NCI-H69 (cell line): ENCODE data around the gene HBG2.
A peak's percentile ranks its signal among the peaks of the same experiment; 100 is the strongest.
"Not testable (repeated sequence)": the region's sequence is repeated elsewhere in the genome, so short reads cannot be mapped to it uniquely, and the experiment has no call there.

Experiments
- DNase-seq: peaks from one replicate; lab custom pipeline; 2025; lab: John Stamatoyannopoulos, UW

HBG2 gene

GRCh38 chr11:5281596-5281995, 27.0 kb upstream of the HBG2 start:
- DNase-seq, result no peak

DNA sequence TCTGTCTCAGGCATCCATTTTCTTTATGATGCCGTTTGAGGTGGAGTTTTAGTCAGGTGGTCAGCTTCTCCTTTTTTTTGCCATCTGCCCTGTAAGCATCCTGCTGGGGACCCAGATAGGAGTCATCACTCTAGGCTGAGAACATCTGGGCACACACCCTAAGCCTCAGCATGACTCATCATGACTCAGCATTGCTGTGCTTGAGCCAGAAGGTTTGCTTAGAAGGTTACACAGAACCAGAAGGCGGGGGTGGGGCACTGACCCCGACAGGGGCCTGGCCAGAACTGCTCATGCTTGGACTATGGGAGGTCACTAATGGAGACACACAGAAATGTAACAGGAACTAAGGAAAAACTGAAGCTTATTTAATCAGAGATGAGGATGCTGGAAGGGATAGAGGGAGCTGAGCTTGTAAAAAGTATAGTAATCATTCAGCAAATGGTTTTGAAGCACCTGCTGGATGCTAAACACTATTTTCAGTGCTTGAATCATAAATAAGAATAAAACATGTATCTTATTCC, 26.1 kb upstream of the HBG2 start:
- peak; percentile 81 for DNase-seq

DNA sequence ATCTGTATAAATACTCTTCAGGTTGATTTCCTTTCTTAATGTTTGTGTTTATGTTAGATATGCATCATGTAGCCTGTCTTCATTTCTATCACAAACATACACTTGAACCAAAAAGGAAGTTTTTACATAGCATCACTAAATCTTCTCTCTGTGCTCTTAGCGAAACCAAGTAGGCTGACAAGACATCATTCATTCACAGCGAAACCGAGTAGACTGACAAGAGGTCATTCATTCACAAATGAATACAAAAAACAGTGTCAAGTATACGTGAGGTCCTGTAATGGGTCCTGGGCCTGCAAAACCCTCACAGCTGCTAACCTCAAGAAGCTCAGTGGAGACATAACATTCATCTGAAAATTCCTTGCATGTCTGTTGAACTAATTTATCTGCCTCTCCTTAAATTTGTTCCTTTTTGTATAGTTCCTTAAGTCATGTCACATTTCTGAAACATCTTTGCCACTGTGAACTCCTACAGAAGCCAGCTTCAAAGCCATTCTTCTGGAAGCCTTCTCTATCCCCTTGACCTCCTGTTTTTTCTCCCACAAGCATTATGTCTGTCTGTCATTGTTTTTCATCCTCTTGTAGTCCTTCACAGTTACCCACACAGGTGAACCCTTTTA, 25.0 kb upstream of the HBG2 start:
- no peak for DNase-seq

- DNase-seq, result no peak
Measured at GRCh38 chr11:5277807-5278382, 23.3 kb upstream of the HBG2 start.

GRCh38 chr11:5276697-5277096, 22.1 kb upstream of the HBG2 start:
- no peak for DNase-seq

DNA sequence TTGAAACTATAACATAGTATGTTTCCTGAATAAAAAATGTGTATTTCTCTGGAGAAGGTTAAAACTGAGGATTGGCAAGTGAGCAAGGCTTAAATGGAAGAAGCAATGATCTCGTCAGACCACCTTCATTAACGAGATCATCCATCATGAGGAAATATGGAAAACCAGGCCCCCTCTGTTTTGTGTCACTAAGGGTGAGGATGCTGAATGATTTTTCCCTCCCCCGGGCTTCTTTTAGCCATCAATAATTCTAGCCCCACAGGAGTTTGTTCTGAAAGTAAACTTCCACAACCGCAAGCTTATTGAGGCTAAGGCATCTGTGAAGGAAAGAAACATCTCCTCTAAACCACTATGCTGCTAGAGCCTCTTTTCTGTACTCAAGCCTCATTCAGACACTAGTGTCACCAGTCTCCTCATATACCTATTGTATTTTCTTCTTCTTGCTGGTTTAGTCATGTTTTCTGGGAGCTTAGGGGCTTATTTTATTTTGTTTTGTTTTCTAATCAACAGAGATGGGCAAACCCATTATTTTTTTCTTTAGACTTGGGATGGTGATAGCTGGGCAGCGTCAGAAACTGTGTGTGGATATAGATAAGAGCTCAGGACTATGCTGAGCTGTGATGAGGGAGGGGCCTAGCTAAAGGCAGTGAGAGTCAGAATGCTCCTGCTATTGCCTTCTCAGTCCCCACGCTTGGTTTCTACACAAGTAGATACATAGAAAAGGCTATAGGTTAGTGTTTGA, 21.0 kb upstream of the HBG2 start:
- no peak for DNase-seq

DNA sequence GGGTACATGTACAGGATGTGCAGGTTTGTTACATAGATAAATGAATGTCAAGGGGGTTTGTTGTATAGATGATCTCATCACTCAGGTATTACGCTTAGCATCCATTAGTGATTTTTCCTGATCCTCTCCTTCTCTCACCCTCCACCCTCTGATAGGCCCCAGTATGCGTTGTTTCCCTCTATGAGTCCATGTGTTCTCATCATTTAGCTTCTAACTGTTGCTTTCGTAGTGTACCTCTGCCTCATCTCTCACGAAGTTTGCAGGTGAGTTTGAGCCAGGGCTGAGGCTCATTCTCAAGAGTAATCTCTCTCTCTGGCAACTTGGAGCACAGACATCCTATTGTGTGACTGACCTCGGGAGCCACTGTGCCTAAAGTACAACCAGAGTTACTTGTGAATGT, 19.8 kb upstream of the HBG2 start:
- no peak for DNase-seq

DNA sequence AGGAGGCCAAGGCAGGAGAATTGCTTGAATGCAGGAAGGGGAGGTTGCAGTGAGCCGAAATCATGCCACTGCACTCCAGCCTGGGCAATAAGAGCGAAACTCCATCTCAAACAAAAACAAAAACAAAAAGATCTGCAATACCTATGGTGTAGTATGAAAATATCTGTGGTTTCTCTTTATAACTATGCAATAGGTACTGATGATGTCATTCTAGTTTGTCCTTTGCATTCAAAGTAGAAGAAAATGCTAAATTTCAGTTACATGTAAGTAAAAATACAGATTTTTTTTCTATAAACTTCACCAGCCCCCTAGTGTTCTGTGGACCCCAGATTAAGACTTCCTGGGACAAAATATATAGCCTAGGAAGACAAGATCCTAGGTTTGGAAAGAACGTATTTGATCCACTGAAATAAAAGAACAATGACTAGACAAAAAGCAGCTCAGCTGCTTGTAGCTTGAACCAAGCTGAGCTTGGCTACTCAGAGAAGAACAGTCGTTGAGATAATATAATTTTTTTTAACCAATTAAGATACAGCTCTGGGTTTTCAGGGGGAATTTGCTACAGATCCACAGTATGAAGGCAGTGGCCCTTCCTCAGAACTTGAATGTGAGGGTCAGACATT, 17.9 kb upstream of the HBG2 start:
- no peak for DNase-seq

GRCh38 chr11:5269715-5270147, 15.2 kb upstream of the HBG2 start, which contains the start of gene HBE1:
Gene HBE1, minus strand, starts transcription at chr11:5269945. Its CDS starts 55 bp downstream, at chr11:5269890.
- DNase-seq, result no peak

DNA sequence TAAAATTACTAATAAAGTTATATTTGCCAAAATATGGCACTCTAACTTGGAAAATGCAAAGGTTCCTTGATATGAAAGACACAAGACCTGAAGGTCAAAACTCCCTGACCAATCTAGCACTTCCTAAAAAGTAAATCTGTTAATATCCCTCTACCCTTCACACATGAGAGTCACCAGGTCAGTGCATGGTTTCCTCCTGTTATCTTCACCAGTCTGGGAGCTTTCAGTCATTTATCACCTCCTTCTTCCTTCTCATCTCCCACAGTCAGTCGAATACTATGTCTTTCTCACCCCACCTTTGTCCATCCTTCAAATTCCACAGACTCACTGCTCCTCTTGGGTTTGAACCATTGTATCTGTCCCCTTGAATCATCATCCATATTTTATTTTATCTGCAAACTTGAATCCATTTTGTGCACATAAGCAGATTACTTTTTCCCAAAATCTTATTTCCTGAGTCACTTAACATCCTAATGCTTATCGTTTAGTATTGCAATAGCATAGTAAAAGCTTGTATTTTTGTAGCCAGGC, 12.5 kb upstream of the HBG2 start:
- no peak for DNase-seq

- no peak for DNase-seq
Measured at GRCh38 chr11:5266609-5267008, 12.0 kb upstream of the HBG2 start.

DNA sequence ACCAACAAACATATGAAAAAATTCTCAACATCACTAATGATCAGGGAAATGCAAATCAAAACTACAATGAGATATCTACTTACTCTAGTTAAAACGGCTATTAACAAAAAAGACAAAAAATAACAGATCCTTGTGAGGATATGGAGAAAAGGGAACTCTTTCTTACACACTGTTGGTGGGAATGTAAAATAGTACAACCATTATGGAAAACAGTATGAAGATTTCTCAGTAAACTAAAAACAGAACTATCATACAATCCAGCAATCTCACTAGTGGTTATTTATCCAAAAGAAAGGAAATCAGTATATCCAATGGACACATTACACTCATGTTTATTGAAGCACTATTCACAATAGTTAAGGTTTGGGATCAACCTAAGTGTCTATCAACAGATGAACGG, 11.3 kb upstream of the HBG2 start:
- no peak for DNase-seq

GRCh38 chr11:5258543-5259262, 4.1 kb upstream of the HBG2 start:
- no peak for DNase-seq

GRCh38 chr11:5257296-5257695, 2.7 kb upstream of the HBG2 start:
- no peak for DNase-seq

DNA sequence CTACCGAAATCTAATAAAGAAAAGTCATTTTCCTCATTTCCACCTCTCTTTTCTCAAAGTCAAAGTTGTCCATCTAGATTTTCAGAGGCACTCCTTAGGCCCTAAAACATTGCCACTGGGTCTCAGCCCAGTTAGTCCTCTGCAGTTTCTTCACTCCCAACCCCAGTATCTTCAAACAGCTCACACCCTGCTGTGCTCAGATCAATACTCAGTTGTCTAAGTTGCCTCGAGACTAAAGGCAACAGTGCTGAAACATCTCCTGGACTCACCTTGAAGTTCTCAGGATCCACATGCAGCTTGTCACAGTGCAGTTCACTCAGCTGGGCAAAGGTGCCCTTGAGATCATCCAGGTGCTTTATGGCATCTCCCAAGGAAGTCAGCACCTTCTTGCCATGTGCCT, 558 bp downstream of the HBG2 start:
- DNase-seq, result not testable (repeated sequence)

DNA sequence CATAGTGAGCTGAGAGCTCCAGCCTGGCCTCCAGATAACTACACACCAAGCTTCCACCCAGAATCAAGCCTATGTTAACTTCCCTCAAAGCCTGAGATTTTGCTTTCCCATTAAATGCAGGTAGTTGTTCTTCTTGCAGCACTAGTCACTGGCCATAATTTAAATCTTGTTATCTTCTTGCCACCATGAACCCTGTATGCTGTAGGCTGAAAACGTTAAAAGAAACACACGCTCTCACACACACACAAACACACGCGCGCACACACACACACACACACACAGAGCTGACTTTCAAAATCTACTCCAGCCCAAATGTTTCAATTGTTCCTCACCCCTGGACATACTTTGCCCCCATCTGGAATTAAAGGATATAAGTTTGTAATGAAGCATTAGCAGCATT, 1.1 kb downstream of the HBG2 start:
- DNase-seq, result not testable (repeated sequence)

GRCh38 chr11:5252919-5253265, 1.7 kb downstream of the HBG2 start:
- no peak for DNase-seq

- DNase-seq, result no peak
Measured at GRCh38 chr11:5252192-5252918, 2.2 kb downstream of the HBG2 start.

DNA sequence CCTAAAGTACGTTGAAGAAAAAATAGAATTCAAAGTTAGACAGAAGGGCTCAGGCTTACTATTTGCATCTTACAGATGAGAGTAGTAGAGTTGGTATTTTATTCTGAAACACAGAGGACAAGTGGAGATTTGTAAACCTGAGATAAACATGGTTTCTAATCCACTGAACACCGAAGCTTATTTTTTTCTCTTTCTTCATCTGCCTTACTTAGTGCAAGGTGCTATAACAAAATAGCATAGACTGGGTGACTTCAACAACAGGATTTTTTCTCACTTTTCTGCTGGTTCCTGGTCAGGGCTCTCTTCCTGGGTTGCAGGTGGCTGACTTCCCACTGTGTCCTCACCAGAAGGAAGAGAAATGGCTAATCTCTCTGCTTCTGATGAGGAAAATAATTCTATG, 2.8 kb downstream of the HBG2 start:
- DNase-seq, result no peak

GRCh38 chr11:5250543-5251204, 3.9 kb downstream of the HBG2 start:
- no peak for DNase-seq
